ENCODE results near the gene DNAH10.

The DNAH10 gene

DNA sequence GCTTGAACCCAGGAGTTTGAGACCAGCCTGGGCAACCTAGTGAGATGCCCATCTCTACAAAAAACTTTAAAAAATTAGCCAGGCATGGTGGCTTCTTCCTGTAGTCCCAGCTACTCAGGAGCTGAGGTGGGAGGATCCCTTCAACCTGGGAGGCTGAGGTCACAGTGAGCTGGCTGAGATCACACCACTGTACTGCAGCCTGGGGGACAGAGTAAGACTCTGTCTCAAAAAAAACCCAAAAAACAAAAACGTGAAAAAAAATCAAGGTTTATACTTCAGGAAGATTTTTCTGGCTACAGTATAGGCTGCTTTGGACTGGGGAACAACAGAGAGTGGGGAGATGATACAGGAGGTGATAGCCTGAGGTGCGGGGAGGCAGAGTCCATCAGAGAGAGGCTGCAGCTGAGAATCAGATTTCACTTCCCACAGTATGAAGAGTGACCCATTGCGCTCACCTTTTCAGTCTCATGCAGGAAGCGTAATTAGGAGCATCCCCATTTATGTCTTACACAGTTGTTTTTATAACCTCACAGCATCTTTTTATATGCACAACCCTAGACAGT is 28.9 kb downstream of the DNAH10 start:
- in situ Hi-C loops (cut with MboI; ENCODE audit: low sequenced_read_pairs) = no loop called here

DNA sequence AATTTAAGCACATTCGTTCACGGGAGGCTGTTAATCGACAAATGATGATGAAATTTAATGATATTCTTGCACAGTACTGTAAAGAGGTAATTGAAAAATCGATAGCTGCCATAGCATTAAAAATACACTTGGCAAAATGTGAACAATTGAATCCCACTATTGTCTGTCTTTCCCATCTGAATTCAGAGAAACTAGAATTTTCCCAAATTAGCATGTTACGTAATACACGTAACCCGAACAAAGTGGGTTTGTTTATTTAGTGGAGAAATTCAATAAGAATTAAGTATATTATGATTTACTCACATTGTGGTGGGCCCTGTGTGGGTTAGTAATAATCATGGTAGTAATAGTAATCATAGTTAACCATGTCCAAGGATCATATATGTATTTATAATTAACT is 31.9 kb downstream of the DNAH10 start:
- in situ Hi-C loops (cut with MboI; ENCODE audit: low sequenced_read_pairs) = no loop called here

DNA sequence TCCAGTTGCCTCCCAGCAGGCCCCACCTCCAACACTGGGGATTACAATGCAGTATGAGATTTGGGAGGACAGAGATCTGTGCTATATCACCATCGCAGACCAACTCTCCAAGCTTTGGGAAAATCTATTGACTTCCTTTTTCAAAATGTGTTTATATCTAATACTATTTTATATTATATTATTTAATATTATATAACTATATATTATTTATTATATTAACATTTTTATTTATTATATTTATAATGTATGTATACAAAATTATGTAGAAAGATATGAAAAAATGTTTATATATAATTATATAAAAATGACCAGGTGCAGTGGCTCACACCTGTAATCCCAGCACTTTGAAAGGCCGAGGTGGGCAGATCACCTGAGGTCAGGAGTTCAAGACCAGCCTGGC is 36.4 kb downstream of the DNAH10 start:
- in situ Hi-C loops (cut with MboI; ENCODE audit: low sequenced_read_pairs) = no loop called here

DNA sequence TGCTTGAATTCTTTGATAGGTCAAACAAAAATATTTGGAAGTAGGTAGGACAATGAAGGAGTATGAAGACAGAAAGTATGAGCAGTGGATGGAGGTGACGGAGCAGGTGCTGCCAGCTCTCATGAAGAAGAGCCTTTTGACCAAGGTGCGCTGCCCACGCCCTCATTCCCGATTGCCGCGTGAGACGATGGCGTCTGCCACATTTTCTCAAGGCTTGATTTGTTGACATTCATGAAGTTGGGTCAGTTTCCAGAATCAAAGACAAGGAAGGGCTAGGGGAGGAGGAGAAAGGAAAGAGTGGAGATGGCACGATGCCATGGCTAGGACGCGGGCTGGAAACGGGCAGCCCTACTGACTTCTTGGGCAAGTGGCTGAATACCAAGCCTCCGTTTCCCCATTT is 37.1 kb downstream of the DNAH10 start:
- in situ Hi-C loops (cut with MboI; ENCODE audit: low sequenced_read_pairs) = no loop called here

DNA sequence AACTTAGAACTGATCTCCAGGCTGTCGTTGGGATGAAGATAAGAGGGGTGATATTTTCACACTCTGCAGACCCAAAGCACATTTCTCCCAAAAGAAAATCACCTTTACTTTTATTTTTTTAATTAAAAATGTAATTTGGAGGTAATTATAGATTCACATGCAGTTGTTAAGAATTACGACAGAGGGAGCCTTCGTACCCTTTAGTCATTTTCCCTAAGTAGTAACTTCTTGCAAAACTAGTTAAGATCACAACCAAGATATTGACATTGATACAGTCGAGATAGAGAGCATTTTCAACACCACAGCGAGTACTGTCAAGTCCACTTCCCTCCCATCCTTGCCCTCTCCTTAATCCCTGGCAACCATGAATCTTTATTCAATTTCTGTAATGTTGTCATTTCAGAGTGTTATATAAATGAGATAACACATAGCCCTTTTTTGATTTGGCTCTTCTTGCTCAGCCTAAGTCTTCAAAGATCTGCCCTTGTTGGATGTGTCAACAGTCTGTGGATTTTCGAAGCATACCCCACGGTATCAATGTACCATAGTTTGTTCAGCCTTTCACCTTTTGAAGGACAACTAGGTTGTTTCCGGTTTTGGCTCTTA is 39.6 kb downstream of the DNAH10 start:
- in situ Hi-C loops (cut with MboI; ENCODE audit: low sequenced_read_pairs) = no loop called here

DNA sequence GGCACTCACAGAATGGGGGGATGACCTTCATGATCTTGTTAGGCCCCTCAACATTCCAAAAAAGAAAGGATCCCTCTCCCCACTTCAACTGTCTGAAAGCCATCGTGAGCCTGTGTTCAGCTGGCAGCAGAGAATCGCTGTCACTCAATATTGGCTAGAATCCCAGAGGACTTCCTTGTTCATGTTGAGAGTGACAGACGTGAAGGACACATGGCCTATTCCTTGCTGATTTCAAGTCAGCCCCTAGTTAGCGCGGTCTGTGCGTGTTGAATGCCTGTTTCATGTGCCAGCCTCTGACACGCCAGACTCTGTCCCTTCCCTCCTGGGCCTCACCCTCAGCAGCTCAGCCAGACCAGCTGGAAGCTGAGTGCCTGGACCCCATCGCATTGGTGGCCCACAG is 43.1 kb downstream of the DNAH10 start:
- in situ Hi-C loops (cut with MboI; ENCODE audit: low sequenced_read_pairs) = no loop called here

DNA sequence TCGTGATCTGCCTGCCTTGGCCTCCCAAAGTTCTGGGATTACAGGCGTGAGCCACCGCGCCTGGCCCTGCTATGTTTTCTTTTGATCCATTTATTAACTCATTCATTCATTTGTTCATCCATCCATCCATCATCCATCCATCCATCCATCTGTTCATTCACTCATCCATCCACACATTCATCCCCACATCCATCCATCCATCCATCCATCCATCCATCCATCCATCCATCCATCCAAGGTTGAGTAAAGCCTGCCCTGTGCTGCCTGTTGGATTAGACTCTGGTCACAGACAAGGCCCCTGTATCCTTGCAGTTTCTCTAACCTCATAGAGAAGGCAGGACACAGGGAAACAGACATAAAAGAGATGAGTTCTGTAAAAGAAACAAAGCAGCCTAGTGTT is 44.9 kb downstream of the DNAH10 start:
- in situ Hi-C loops (cut with MboI; ENCODE audit: low sequenced_read_pairs) = no loop called here

DNA sequence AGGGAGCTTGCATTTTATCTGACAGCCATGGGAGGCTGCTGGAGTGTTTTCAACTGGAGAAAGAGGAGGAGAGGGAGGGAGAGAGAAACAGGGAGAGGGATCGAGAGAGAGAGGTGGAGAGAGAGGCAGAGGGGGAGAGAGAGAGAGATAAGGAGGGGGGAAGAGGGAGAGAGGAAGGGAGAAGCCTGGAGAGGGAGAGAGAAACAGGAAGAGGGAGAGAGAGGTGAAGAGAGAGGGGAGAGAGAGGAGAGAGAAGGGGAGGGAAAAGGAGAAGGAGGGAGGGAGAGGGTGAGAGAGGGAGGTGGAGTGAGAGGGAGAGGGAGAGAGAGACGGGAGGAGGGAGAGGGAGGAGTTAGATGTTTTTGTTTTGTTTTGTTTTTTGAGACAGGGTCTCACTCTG is 45.6 kb downstream of the DNAH10 start:
- in situ Hi-C loops (cut with MboI; ENCODE audit: low sequenced_read_pairs) = no loop called here

DNA sequence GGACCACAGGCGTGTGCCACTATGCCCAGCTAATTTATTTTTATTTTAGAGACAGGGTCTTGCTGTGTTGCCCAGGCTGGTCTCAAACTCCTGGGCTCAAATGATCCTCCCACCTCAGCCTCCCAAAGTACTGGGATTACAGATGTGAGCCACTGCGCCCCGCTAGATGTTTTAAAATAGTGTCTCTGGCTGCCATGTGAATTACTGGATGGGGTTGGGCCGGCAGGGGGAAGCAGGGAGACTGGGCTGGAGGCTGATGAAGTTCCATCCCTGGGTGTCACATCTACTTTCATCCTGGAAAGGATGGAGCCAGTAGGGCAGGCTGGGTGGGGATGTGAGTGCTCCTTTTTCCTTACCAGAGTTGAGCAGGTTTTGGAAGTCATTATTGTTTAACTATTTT is 46.1 kb downstream of the DNAH10 start:
- in situ Hi-C loops (cut with MboI; ENCODE audit: low sequenced_read_pairs) = no loop called here

DNA sequence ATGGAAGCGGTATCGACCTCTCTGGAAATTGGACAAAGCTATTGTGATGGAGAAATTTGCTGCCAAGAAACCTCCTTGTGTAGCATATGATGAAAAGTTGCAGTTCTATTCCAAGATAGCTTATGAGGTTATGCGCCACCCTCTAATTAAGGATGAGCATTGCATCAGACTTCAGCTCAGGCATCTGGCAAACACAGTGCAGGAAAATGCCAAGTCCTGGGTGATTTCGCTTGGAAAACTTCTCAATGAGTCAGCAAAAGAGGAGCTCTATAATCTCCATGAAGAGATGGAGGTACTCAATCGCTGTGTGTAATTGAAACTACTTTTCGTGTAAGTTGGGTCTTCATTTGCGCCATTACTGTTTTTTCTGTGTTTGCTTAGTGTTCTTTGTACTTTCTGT is 51.2 kb downstream of the DNAH10 start:
- in situ Hi-C loops (cut with MboI; ENCODE audit: low sequenced_read_pairs) = no loop called here

DNA sequence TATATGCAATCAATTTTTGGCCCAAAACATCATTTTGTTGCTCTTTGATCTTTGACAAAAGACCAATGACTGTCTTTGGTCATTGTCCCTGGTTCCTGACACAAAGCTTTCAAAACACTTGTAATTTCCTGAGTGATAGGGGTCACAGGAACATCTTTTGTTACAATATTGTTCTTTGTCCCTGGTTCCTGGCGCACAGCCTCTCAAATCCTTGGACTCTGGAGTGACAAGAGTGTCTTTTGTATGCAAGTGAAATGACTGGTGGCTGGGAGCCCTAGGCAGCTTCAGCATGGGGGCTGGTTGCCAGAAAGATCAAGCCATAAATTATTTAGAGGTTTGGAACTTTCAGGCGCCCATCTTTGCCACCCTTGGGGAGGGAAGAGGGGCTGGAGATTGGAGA is 53.9 kb downstream of the DNAH10 start:
- in situ Hi-C loops (cut with MboI; ENCODE audit: low sequenced_read_pairs) = no loop called here

DNA sequence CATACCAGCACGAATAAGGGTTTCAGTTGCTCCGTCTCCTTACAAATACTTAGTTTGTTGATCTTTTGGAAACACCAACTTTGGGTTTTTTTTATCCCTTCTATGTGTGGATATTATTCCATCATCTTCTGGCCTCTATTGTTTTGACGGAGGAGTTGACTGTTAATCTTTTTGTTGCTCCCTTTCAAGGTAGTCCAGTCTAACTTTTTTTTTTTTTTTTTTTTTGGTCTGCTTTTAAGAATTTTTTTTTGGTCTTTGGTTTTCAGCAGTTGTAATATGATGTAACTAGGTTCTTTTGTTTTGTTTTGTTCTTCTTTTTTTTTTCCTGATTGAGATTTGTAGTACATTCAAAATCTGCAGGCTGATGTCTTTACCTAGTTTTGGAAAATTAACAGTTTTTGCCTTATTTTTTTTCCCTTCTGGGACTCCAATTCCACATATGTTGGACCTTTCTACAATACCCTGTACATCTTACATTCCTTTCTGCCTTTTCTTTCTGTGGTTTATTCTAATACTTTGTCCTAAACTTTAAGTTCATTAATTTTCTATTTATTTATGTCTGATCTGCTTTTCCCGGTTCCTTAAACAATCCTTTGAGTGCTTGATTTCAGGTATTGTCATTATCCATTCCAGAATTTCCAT is 54.9 kb downstream of the DNAH10 start:
- in situ Hi-C loops (cut with MboI; ENCODE audit: low sequenced_read_pairs) = no loop called here

DNA sequence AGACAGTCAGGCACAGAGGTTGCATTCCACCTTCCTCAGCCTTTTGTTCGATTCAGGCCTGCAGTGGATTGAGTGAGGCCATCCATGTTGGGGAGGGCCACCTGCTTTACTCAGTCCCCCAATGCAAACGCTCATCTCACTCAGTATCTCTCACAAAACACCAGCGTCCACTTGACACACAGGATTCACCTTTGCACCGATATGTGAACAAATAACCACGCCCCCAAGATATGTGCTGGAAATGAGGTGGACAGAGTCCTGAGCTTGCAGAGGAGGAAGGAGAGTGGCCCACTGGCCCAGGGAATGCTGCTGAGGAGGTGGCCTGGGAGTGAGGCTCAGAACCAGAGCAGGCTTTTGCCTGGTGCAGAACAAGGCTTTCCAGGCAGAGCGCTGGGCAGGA is 60.7 kb downstream of the DNAH10 start:
- in situ Hi-C loops (cut with MboI; ENCODE audit: low sequenced_read_pairs) = no loop called here

DNA sequence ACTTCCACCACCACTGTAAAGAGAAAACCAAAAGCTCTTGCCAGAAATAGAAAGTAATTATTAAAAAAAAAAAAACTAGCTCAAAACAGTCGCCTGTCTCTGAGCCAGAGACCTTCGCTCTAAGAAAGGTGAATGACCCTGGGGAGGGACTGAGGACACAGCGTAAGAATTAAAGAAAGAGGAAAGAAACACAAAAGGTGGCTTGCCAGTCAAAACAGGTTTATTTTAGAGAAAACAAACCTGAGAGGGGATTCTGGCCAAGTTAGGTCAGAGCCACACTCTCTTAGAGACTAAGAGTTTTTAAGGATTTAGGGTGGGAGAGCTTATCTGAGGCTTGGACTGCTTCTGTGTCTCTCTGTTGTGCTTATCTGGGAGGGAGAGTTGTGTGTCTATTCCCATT is 66.0 kb downstream of the DNAH10 start:
- in situ Hi-C loops (cut with MboI; ENCODE audit: low sequenced_read_pairs) = no loop called here

DNA sequence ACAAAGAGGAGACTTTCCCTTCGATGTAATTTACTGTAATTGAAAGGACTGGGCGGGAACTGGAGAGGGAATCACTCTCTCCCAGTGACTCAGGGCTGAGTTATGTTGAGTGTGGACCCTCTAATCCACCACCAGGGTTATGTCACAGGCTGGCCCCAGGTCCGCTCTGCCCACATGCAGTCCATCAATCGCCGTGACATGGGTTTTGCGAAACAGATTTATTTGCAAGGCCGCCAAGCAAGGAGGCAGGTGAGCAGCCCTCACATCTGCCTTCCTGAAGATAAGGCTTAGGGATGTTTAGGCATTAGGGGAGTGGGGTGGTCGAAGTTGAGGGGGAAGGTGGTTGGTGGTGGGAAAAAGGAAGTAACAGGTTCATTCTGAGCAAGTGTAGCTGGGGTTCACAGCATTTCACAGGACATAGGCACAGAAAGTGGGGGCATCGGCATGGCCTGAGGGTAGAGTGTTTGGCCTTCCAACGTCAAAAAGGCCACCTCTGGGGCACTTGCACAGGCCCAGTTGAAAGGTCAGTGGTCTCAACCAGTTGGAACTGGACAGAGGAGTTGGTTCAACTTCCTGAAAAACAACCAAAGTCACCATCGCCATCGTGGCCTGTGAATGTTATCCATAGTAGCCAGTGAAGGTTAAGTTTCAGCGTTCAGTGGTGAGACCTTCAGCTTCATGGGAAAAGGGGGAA is 66.9 kb downstream of the DNAH10 start:
- in situ Hi-C loops (cut with MboI; ENCODE audit: low sequenced_read_pairs) = no loop called here

DNA sequence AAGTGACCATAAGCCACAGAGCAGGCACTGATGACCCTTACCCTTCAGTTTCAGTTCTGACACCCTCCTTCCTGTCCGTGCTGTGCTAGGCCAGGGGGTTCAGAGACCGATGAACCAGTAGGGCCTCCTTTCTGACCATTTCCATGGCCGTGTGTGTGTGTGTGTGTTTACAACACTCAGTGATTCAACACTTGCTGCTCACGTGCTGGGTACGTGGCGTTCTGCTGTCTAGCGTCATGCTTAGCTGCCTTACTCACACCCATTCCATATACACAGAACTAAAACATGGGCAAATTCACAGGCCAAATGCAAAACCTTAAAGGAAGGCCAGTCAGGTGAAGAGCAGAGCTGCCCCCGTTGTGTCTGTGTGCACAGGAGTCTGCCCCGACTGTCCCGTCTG is 67.5 kb downstream of the DNAH10 start:
- in situ Hi-C loops (cut with MboI; ENCODE audit: low sequenced_read_pairs) = no loop called here

DNA sequence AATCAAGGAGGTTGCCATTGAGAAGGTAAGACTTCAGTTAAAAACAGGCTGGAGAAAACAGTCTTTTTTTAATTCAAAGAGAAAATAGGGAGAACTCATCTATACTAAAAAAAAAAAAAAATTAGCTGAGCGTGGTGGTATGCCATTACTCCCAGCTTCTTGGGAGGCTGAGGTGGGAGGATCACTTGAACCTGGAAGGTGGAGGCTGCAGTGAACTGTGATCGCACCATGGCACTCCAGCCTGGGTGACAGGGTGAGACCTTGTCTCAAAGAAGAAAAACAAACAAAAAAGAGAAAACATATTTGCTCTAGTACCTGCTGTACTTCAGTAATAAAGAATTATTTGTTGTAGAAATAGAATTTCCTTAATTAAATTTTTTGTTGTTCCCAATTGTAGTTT is 68.6 kb downstream of the DNAH10 start:
- in situ Hi-C loops (cut with MboI; ENCODE audit: low sequenced_read_pairs) = no loop called here

DNA sequence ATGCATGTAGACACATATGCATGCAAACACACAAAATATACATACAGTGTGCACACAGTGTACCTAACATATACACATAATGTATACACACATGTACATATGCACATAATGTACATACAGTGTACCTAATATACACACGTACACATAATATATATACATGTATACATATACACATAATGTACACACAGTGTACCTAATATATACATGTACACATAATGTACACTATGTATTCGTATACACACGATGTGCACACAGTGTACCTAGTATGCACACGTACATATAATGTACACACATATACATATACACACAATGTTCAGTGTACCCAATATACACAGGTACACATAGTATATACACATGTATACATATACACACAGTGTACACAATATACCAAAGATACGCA is 70.0 kb downstream of the DNAH10 start:
- in situ Hi-C loops (cut with MboI; ENCODE audit: low sequenced_read_pairs) = no loop called here

DNA sequence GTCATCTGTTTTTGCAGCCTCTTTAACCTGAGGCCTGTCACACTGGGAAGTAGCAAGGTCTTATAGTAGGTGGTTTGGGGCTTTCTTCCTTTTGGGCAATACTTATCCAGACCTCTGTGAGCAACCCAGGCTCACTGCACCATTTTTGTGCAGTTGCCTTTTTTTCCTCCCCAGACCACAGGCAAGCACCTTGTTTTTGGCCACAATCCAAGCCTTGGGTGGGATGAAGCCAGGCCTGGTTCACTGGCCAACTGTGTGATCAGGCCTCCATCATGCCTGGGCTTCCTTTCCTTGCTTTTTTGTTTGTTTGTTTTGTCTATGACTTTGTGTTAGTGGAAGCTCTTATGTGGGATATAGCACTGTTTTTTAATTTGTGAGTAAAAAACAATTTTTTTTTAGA is 71.7 kb downstream of the DNAH10 start:
- in situ Hi-C loops (cut with MboI; ENCODE audit: low sequenced_read_pairs) = no loop called here

DNA sequence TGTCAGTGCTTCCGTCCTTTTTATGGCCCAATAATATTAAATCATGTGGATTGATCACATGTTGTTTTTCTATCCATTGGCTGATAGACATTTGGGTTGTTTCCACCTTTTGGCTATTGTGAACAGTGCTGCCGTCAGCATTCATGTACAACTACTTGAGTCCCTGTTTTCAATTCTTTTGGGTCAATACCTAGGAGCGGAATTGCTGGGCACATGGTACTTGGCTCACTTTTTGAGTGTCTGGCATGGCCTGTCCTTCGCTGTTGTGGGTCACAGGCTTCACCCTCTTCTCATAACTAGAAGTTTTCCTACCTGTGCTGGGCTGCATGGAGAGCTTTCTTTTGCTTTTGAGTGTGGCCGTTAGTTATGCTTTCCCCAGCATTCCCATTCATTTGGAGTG is 72.7 kb downstream of the DNAH10 start:
- in situ Hi-C loops (cut with MboI; ENCODE audit: low sequenced_read_pairs) = no loop called here

DNA sequence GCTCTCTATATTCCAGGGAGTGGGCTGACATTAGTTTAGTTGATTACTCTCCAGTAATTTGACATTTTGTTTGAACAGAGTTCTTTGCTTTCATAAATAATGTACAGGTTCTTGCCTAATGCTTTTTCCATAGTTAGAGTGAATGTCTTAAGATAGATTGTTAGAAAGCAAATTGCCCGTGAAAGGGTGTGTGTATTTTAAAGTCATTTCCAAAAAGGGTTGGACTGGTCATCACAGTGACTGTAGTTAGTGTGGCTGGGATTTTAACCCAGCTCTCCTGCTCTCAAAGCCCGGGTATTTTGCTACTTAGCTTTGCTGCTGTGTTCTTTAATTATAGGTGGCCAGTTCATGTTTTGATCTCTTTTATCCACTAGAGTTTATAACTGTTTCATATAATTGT is 74.2 kb downstream of the DNAH10 start:
- in situ Hi-C loops (cut with MboI; ENCODE audit: low sequenced_read_pairs) = no loop called here

DNA sequence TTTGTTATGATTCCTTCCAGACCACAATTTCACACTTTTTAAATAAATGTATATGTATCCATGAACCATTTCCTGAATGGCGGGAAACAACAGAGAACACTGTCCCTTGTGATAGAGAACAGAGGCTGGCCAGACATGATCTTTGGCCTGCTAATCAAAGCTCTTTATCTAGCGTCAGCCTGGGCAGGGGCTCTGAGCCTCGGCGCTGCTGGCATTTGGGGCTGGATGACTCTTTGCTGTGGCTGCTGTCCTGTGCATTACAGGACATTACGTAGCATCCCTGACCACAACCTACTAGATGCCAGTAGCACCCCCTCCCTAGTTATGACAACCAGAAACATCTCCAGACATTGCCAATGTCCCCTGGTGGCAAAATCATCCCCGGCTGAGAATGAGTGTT is 77.7 kb downstream of the DNAH10 start:
- in situ Hi-C loops (cut with MboI; ENCODE audit: low sequenced_read_pairs) = no loop called here
